AG04449 (cell line): Measurements from ENCODE around the gene ZNF217.
"Not testable (repeated sequence)": the region's sequence is repeated elsewhere in the genome, so short reads cannot be mapped to it uniquely, and the experiment has no call there.

ENCODE experiments used
- CTCF ChIA-PET: fragments of 350-600 bp; formaldehyde crosslinking; extraction: SDS; loops from one replicate; lab custom pipeline; 2021; ENCODE audit warnings: antibody characterized with exemption; lab: Yijun Ruan, JAX
- POLR2A ChIA-PET: fragments of 400-600, 350-600 bp; formaldehyde crosslinking; extraction: SDS; loops from one replicate; lab custom pipeline; 2020; ENCODE audit warnings: antibody characterized with exemption, inconsistent platforms; lab: Yijun Ruan, JAX
- DNase-seq: peaks from one replicate; pipeline ENCODE4 v3.0.0-alpha.2; 2010; ENCODE audit warnings: low read depth, low spot score
- H3K4me3 ChIP-seq: 2 replicates; pipeline ENCODE4 v1.5.1; 2011; ENCODE audit warnings: low read depth, mild to moderate bottlenecking, control low read depth, low read length
- TF ChIP-seq, protein P1 (sequence below): IDR thresholded peaks from one replicate; pipeline ENCODE4 v1.5.1; 2011; ENCODE audit warnings: mild to moderate bottlenecking, moderate library complexity, low read length, control low read depth, inconsistent platforms; ENCODE audit not compliant: insufficient read depth; ENCODE audit errors: missing control alignments

The ZNF217 gene

DNA sequence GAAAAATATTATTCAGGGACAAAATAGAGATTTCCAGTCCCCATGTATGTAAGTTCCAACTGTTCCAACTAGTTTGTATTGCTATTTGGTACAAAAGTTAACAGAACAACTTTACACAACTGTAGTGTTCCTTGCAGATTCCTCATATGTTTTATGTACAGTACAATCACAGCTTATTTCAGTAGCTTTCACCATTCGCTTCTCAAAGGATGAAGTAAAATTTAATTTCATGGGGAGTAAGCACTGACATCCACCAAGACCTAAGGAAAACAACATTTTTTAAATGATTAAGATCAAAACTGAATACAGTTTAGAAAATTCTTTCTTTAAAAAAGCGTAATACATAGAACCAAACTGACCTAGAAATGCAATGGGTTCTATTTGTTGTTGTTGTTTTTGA lies 24.6 kb downstream of the ZNF217 start:
- H3K4me3 ChIP-seq, result no peak overlapping the region
- CTCF ChIA-PET, result interaction anchor here (1.4 to 6.0 kb wide), 5 partner anchors 9 to 371 kb away, joined by 3 to 44 read pairs (median 7); no protein-coding TSS in a partner anchor
- POLR2A ChIA-PET, result no interaction called here
- TF ChIP-seq, protein P1, sequence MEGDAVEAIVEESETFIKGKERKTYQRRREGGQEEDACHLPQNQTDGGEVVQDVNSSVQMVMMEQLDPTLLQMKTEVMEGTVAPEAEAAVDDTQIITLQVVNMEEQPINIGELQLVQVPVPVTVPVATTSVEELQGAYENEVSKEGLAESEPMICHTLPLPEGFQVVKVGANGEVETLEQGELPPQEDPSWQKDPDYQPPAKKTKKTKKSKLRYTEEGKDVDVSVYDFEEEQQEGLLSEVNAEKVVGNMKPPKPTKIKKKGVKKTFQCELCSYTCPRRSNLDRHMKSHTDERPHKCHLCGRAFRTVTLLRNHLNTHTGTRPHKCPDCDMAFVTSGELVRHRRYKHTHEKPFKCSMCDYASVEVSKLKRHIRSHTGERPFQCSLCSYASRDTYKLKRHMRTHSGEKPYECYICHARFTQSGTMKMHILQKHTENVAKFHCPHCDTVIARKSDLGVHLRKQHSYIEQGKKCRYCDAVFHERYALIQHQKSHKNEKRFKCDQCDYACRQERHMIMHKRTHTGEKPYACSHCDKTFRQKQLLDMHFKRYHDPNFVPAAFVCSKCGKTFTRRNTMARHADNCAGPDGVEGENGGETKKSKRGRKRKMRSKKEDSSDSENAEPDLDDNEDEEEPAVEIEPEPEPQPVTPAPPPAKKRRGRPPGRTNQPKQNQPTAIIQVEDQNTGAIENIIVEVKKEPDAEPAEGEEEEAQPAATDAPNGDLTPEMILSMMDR, result no peak
- no peak for DNase-seq

DNA sequence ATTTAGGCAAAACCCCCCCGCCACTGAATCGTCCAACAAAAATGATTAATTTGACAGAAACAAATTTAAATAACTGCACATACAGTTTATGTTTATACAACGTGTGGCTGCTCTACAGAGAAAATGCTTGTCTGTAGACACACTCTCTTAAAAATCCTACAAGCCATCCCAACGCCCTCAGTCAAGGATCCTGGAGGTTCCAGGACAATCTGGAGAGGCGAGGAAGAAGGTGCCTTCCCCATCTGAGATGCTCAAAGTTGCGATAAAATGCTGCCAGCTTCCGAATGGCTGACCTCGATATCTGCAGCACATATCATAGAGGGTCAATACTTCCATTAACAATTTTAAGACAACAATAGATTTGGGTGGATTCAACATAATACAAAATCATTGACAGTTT lies 25.3 kb downstream of the ZNF217 start:
- ChIA-PET CTCF (interaction anchor here (1.1 to 6.0 kb wide), 5 partner anchors 10 to 372 kb away, joined by 3 to 44 read pairs (median 7); no protein-coding TSS in a partner anchor), POLR2A (no interaction called here)
- no peak overlapping the region for H3K4me3 ChIP-seq
- TF ChIP-seq, protein P1, result no peak
- DNase-seq, result no peak

DNA sequence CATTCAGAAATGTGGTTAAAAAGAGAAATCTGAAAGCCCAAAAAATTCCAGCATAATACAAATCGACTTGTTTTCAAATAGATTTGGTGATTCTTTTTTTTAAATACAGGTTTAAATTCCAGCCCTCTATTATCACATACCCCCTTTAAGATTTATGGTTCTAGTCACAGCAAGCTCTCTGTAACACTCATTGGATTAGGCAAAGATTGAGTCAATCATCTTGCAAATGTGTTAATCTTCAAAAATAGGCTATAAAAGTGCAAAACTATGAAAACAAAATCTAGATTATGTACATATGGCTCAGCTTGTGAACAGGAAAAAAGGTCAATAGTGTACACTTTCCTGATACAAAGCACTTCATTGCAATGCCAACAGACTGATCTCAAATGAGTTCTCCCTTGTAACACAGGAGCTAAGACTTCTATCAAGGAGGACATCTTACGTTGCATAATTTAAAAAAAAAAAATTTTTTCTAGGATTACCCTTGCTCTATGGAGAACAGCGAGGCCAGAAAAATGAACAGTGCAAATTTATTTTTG lies 26.2 kb downstream of the ZNF217 start:
- TF ChIP-seq, protein P1, result no peak
- CTCF ChIA-PET, result interaction anchor here (0.6 to 6.0 kb wide), 4 partner anchors 10 to 372 kb away, joined by 3 to 44 read pairs (median 3); no protein-coding TSS in a partner anchor
- POLR2A ChIA-PET, result no interaction called here
- no peak for DNase-seq
- H3K4me3 ChIP-seq, result no peak overlapping the region

DNA sequence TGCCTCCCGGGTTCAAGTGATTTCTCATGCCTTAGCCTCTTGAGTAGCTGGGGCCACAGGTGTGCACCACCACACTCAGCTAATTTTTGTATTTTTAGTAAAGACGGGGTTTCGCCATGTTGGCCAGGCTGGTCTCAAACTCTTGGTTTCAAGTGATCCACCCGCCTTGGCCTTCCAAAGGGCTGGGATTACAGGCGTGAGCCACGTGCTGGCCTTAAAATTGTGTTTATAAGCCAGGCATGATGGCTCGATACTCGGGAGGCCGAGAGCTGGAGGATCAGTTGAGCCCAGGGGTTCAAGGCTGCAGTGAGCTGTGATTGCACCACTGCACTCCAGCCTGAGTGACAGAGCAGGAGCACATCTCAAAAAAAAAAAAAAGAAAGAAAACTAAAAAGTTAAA lies 27.0 kb downstream of the ZNF217 start:
- CTCF ChIA-PET, result interaction anchor here (0.9 to 6.0 kb wide), 3 partner anchors 11 to 373 kb away, joined by 3 to 44 read pairs (median 3); no protein-coding TSS in a partner anchor
- DNase-seq, POLR2A ChIA-PET, H3K4me3 ChIP-seq: not testable (repeated sequence)

DNA sequence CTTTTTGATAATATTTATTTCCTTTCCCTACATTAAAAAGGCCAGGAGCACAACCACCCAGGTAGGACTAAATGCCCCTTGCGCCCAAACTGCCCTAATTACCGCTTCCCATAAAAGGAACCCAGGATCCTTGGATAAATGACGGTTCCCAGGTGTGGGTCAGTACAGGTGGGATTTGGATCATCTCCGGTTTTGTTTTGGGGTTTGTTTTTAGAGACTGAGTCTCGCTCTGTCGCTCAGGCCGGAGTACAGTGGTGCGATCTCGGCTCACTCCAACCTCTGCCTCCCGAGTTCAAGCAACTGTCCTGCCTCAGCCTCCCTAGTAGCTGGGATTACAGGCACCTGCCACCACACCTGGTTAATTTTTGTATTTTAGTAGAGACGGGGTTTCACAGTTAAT lies 28.4 kb downstream of the ZNF217 start:
- ChIA-PET POLR2A (no interaction called here), CTCF (interaction anchor here (1.6 to 6.0 kb wide), 3 partner anchors 13 to 305 kb away, joined by 3 to 44 read pairs (median 5); no protein-coding TSS in a partner anchor)
- no peak for DNase-seq
- TF ChIP-seq, protein P1, result no peak
- H3K4me3 ChIP-seq, result no peak overlapping the region

DNA sequence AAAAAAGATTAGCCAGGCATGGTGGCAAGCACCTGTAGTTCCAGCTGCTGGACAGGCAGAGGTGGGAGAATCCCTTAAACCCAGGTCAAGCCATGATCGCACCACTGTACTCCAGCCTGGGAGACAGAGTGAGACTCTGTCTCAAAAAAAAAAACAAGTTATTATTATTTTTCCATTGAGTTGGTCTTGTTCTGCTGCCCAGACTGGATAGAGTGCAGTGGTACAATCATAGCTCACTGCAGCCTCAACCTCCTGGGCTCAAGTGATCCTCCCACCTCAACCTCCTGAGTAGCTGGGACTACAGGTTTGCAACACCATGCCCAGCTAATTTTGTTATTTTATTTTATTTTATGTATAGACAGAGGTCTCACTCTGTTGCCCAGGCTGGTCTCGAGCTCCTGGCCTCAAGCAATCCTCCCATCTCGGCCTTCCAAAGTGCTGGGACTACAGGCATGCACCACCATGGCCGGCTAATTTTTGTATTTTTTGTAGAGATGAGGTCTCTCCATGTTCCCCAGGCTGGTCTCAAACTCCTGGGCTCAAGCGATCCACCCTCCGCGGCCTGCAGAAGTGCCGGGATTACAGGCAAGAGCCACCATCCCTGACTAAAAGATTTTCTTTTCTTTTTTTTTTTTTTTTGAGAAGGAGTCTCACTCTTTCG lies 31.4 kb downstream of the ZNF217 start:
- not testable (repeated sequence) for H3K4me3 ChIP-seq, DNase-seq
- POLR2A ChIA-PET, result interaction anchor here (0.6 to 0.7 kb wide), 2 partner anchors 12 to 1519 kb away, joined by 3 read pairs; no protein-coding TSS in a partner anchor
- CTCF ChIA-PET, result interaction anchor here (1.0 to 1.6 kb wide), 2 partner anchors 10 to 14 kb away, joined by 4 read pairs; no protein-coding TSS in a partner anchor

DNA sequence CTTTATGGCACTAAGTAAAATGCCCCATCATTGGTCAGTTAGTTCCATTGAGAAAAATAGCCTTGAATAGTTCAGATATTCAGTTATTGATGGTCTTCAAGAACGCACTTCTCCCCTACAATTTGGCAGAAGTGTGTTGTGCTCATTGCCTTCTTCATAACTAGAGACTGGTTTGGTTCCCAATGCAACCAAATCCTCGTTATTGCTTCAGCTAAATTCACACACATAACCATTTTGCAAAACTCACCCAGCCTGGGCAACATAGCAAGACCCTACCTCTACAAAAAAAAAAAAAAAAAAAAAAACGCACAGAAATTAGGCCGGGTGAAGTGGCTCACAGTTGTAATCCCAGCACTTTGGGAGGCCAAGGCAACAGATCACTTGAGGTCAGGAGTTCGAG lies 32.1 kb downstream of the ZNF217 start:
- TF ChIP-seq, protein P1, result no peak
- no peak for DNase-seq
- H3K4me3 ChIP-seq, result no peak overlapping the region
- POLR2A ChIA-PET, result no interaction called here
- CTCF ChIA-PET, result no interaction called here
